Globus pallidus (tissue), 1 donor: ENCODE results near the gene FBXO31.
"Not testable (repeated sequence)": the region's sequence is repeated elsewhere in the genome, so short reads cannot be mapped to it uniquely, and the experiment has no call there.

ENCODE experiments used
- DNase-seq: peaks from one replicate; pipeline ENCODE4 v3.0.0-alpha.2; 2015; ENCODE audit warnings: low spot score

FBXO31 gene

GRCh38 chr16:87411375-87412271, 28.0 kb upstream of the FBXO31 start:
- no peak for DNase-seq

- DNase-seq, result no peak
These were observed 27.4 kb upstream of the FBXO31 start for GRCh38 chr16:87410968-87411367.

- DNase-seq, result no peak
These were observed 27.0 kb upstream of the FBXO31 start for GRCh38 chr16:87410530-87410929.

GRCh38 chr16:87409781-87410180, 26.2 kb upstream of the FBXO31 start:
- no peak for DNase-seq

- DNase-seq, result no peak
These were observed 25.6 kb upstream of the FBXO31 start for GRCh38 chr16:87409153-87409552.

- no peak for DNase-seq
These were observed 24.0 kb upstream of the FBXO31 start for GRCh38 chr16:87407511-87408112.

GRCh38 chr16:87406495-87407088, 23.0 kb upstream of the FBXO31 start:
- no peak for DNase-seq

- no peak for DNase-seq
These were observed 21.4 kb upstream of the FBXO31 start for GRCh38 chr16:87404764-87405625.

- no peak for DNase-seq
These were observed 11.7 kb upstream of the FBXO31 start for GRCh38 chr16:87395181-87395842.

- DNase-seq, result no peak
These were observed 10.1 kb upstream of the FBXO31 start for GRCh38 chr16:87393680-87394055.

- peak; percentile 60 for DNase-seq
These were observed 9.5 kb upstream of the FBXO31 start for GRCh38 chr16:87392821-87393679.

- DNase-seq, result peak; percentile 96
These were observed 8.6 kb upstream of the FBXO31 start, which contains the start of gene MAP1LC3B for GRCh38 chr16:87391950-87392820. TSS of gene MAP1LC3B (plus strand) at chr16:87392336. CDS start at chr16:87392428, 92 bp downstream.

- DNase-seq, result peak; percentile 57
These were observed 7.9 kb upstream of the FBXO31 start for GRCh38 chr16:87391324-87391949.

GRCh38 chr16:87390641-87391323, 7.2 kb upstream of the FBXO31 start:
- DNase-seq, result no peak

- not testable (repeated sequence) for DNase-seq
These were observed 6.3 kb upstream of the FBXO31 start for GRCh38 chr16:87389914-87390313.

GRCh38 chr16:87389245-87389644, 5.7 kb upstream of the FBXO31 start:
- no peak for DNase-seq

- no peak for DNase-seq
These were observed 5.2 kb upstream of the FBXO31 start for GRCh38 chr16:87388818-87389134.
